Subcutaneous abdominal adipose tissue (tissue), 5 donors: ENCODE data around the gene STMND1.

Experiments
- H3K27ac ChIP-seq: one replicate; pipeline ENCODE4 v1.7.0; 2013; ENCODE audit warnings: low read depth, mild to moderate bottlenecking, inconsistent platforms, low read length, moderate library complexity
- H3K27me3 ChIP-seq, 5 donors: one replicate each; pipeline ENCODE4 v1.7.0; 2013; ENCODE audit warnings: low read length in 5 of 5, inconsistent platforms in 1 of 5; ENCODE audit not compliant: control insufficient read depth in 5 of 5, insufficient read depth in 4 of 5
- H3K36me3 ChIP-seq, 5 donors: one replicate each; pipeline ENCODE4 v1.7.0; 2013; ENCODE audit warnings: low read length in 5 of 5; ENCODE audit not compliant: control insufficient read depth in 5 of 5, insufficient read depth in 5 of 5
- H3K4me1 ChIP-seq, 5 donors: one replicate each; pipeline ENCODE4 v1.7.0; 2013; ENCODE audit warnings: low read length in 5 of 5, mild to moderate bottlenecking in 3 of 5, moderate library complexity in 1 of 5; ENCODE audit not compliant: control insufficient read depth in 5 of 5, insufficient read depth in 5 of 5
- H3K4me3 ChIP-seq, 5 donors: one replicate each; pipeline ENCODE4 v1.7.0; 2013; ENCODE audit warnings: low read length in 5 of 5, low read depth in 1 of 5
- H3K9ac ChIP-seq, 5 donors: one replicate each; pipeline ENCODE4 v1.7.0; 2013; ENCODE audit warnings: low read length in 5 of 5, mild to moderate bottlenecking in 4 of 5, moderate library complexity in 3 of 5
- H3K9me3 ChIP-seq, 5 donors: one replicate each; pipeline ENCODE4 v1.7.0; 2013; ENCODE audit warnings: low read length in 5 of 5; ENCODE audit not compliant: control insufficient read depth in 5 of 5
- donor health status: healthy.
- donor health status: healthy.
- donor health status: healthy.
- donor health status: healthy.
- donor health status: healthy.

The STMND1 gene

GRCh38 chr6:17096096-17096495, 5.8 kb upstream of the STMND1 start:
- Histone ChIP-seq H3K9me3 (no peaks in the 10 kb centered on the region), H3K4me1 (no peaks in the 10 kb centered on the region), H3K9ac (no peak overlapping the region), H3K27me3 (no peaks in the 10 kb centered on the region), H3K4me3 (no peak overlapping the region), H3K36me3 (no peaks in the 10 kb centered on the region), H3K27ac (no peak overlapping the region)

- H3K4me1 ChIP-seq, result peaks cover 0 to 4% (median 4%) of the 10 kb centered on the region in 5 donors
- H3K27ac ChIP-seq, result no peak overlapping the region
- H3K4me3 ChIP-seq, result no peak overlapping the region
- no peaks in the 10 kb centered on the region for H3K36me3 ChIP-seq
- no peak overlapping the region for H3K9ac ChIP-seq
- peaks cover 0 to 4% (median 3%) of the 10 kb centered on the region in 5 donors for H3K27me3 ChIP-seq
- H3K9me3 ChIP-seq, result no peaks in the 10 kb centered on the region
Measured at GRCh38 chr6:17096652-17097051, 5.2 kb upstream of the STMND1 start.

DNA sequence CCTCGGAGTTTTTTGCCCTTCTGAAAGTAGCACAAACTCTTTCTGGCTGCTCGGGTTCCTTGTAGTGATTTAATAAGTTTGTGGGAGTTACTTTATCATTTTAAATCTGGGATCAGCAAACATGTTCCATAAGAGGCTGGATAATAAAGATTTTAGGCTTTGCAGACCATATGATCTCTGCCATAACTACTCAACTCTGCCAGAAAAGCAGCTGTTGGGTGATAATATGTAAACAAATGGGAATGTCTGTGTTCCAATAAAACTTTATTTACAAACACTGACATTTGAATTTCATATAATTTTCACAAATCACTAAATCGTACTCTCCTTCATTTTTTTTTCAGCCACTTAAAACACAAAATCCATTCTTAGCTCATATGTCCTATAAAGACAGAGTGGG, 3.9 kb upstream of the STMND1 start:
- Histone ChIP-seq H3K9me3 (no peaks in the 10 kb centered on the region), H3K4me3 (no peak overlapping the region), H3K36me3 (no peaks in the 10 kb centered on the region), H3K27me3 (peaks cover 6 to 17% (median 12%) of the 10 kb centered on the region in 5 donors), H3K9ac (no peak overlapping the region), H3K4me1 (peaks cover 1 to 13% (median 11%) of the 10 kb centered on the region in 5 donors), H3K27ac (no peak overlapping the region)

DNA sequence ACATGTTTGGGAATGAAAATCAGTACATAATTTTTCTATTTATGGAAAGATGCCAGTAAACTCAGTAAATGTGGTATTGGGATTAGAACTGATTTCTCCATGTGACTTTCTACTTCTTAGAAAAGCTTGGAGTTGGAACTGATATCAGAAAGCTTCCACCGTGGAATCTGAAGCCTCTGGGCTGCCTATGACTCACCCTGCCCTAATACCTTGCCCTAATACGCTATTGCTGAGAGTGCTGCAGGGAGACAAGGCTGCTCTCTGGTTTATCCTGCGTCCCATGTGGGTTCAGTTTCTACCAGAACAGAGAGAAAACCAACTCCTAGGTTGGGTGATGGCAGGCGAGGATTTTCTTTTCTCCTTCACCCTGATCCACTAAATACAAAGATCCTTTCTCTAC, 3.3 kb upstream of the STMND1 start:
- Histone ChIP-seq H3K36me3 (no peaks in the 10 kb centered on the region), H3K27ac (no peak overlapping the region), H3K9ac (no peak overlapping the region), H3K4me3 (no peak overlapping the region), H3K27me3 (peaks cover 9 to 17% (median 15%) of the 10 kb centered on the region in 5 donors), H3K4me1 (peaks cover 1 to 13% (median 11%) of the 10 kb centered on the region in 5 donors), H3K9me3 (no peaks in the 10 kb centered on the region)

DNA sequence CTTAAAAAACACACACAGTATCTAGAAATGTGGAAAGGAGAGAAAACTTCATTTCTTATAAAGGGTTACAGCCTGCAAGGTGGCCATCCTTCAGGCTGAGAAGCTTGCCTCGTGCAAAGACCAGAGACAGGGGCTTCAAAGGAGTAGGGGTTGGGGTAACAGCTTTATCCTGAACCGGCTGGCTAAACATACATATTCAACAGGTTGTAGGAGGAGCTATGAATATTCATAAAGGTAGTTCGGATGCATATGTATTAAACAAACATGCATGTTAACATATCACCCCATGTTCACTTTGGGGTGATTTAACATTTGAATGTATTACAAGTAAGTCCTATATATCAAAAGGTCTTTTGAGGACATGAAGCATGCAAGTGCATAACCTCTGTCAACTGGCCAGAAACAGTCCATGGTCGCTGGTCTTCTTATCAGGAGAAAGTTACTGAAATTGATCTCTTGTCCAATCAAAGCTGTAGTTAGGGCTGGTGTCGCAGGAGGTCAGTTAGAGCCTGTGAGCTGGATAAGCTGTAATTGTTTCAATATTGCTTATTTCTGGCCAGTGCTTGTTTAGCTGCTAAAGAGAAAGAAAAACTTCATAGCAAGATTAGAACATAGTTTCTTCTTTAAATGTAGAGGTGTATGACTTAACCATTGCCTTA, 2.3 kb upstream of the STMND1 start:
- Histone ChIP-seq H3K9ac (no peak overlapping the region), H3K27me3 (peaks cover 9 to 20% (median 18%) of the 10 kb centered on the region in 5 donors), H3K4me1 (peaks cover 1 to 13% (median 11%) of the 10 kb centered on the region in 5 donors), H3K27ac (no peak overlapping the region), H3K4me3 (no peak overlapping the region), H3K36me3 (no peaks in the 10 kb centered on the region), H3K9me3 (no peaks in the 10 kb centered on the region)

DNA sequence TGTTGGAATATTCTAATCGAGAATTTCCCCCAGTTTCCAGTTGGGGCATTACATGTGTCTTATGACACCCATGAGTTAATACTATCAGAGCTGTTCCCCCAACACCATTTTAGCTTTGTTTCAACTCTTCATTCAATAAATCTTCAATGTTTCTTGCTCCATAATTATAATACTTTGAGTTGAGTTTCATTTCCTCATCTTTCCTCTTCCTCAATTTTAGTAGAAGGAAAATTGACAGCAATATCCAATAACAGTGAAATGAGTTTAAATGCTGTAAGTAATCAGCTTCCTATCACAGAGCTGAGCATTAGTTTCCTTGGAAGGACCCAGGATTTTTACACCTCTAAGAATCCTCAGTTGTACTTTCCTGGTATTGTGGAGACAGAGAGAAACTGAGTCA, 1.0 kb upstream of the STMND1 start:
- peaks cover 9 to 20% (median 18%) of the 10 kb centered on the region in 5 donors for H3K27me3 ChIP-seq
- peaks cover 1 to 13% (median 11%) of the 10 kb centered on the region in 5 donors for H3K4me1 ChIP-seq
- H3K9ac ChIP-seq, result no peak overlapping the region
- H3K27ac ChIP-seq, result no peak overlapping the region
- H3K36me3 ChIP-seq, result no peaks in the 10 kb centered on the region
- H3K9me3 ChIP-seq, result no peaks in the 10 kb centered on the region
- H3K4me3 ChIP-seq, result no peak overlapping the region

DNA sequence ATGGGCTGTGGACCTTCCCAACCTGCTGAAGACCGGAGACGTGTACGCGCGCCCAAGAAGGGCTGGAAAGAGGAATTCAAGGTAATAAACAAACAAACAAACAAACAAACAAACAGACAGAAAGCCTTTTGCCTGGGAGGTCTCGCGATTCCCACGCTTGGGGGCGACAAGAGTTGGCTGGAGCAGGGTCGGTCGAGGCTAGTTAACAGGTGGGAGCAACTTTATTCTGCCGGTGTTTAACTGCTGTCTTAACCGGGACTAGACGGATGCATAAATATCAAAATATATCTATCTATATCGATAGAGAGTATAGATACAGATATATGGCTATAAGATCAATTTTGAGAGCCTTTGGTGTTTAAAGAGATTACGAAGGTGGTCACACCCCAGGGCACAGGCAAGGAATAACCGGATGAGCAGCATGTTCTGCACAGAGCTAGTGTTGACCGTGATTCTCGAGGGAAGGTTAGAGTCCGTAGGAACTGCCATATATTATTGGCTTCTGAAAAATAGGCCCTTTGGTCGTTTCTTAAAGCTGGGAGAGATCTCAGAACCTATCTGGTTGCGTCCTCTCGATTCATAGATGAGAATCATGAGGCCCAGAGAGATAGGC, 514 bp downstream of the STMND1 start:
- H3K9ac ChIP-seq, result no peak overlapping the region
- H3K4me3 ChIP-seq, result peak overlapping the region in 4 of 5 donors; percentile 34 to 65 (median 48)
- H3K4me1 ChIP-seq, result peaks cover 1 to 13% (median 11%) of the 10 kb centered on the region in 5 donors
- peaks cover 9 to 20% (median 18%) of the 10 kb centered on the region in 5 donors for H3K27me3 ChIP-seq
- no peak overlapping the region for H3K27ac ChIP-seq
- no peaks in the 10 kb centered on the region for H3K36me3 ChIP-seq
- H3K9me3 ChIP-seq, result no peaks in the 10 kb centered on the region

DNA sequence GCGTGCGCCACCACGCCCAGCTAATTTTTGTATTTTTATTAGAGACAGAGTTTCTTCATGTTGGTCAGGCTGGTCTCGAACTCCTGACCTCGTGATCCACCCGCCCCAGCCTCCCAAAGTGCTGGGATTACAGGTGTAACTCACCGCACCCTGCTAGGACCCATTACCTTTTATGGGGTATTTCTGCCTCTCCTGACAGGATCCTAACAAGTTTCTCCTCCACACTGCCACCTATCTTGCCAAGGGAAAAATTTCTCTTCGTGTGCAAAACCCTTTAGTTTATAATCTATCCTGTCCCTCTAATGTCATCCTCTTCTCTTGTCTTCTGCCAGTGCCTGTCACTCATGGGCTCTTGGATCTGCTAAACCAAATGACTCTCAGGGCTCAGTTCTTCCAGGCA, 1.9 kb downstream of the STMND1 start:
- Histone ChIP-seq H3K4me3 (no peak overlapping the region), H3K36me3 (no peaks in the 10 kb centered on the region), H3K27ac (no peak overlapping the region), H3K27me3 (peaks cover 9 to 20% (median 18%) of the 10 kb centered on the region in 5 donors), H3K4me1 (peaks cover 1 to 13% (median 11%) of the 10 kb centered on the region in 5 donors), H3K9ac (no peak overlapping the region), H3K9me3 (no peaks in the 10 kb centered on the region)

- Histone ChIP-seq H3K9me3 (no peaks in the 10 kb centered on the region), H3K9ac (no peak overlapping the region), H3K36me3 (no peaks in the 10 kb centered on the region), H3K4me1 (no peaks in the 10 kb centered on the region), H3K4me3 (no peak overlapping the region), H3K27me3 (peaks cover 4 to 7% (median 5%) of the 10 kb centered on the region in 5 donors), H3K27ac (no peak overlapping the region)
Measured at GRCh38 chr6:17107863-17108262, 6.0 kb downstream of the STMND1 start.

DNA sequence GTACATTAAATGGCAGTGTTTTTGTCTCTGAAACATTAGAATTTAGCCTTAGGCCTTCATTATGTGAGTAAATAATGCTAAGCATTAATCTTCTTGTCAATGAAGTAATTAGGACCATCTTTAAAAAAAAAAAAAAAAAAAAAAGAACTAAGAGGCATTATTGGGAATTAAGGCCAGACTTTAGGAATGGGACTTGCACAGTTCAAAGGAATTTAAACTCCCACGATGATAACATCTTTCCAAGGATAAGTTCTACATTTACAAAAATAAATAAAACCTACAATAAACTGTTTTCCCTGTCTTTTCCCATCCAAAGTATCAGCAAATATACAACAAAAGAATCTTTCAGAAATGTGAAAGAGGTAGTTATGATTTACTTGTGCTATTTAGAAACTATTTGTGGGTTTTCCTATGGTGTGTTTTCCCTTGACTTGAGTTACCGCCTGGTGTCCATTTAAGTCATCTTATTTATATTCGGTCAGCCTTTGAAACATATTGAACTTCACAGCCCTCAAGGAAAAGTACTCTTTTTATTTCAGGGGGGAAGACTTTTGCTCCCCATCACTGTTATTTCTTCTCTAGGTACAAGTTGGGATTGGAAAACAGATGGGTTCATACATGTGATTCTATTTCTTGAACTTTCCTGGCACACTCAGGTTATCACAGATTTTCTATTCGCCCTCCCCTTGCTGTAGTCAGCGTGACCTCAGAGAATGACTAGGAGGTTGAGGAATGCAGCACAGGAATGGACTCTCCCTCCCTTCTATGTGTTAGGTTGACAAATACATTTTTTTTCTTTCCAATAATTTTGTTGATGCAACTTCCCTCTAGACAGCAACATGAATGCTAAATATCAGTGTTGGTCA, 13.6 kb downstream of the STMND1 start:
- H3K9ac ChIP-seq, result no peak overlapping the region
- H3K4me3 ChIP-seq, result no peak overlapping the region
- H3K9me3 ChIP-seq, result no peaks in the 10 kb centered on the region
- no peak overlapping the region for H3K27ac ChIP-seq
- no peaks in the 10 kb centered on the region for H3K36me3 ChIP-seq
- H3K4me1 ChIP-seq, result peaks cover 0 to 5% (median 0%) of the 10 kb centered on the region in 5 donors
- H3K27me3 ChIP-seq, result no peaks in the 10 kb centered on the region
